A549 treated with Hydrocortisone at 1 μM for 4 hours (cell line): Measurements from ENCODE around the gene ZBED2. TPM values are rescaled to one million over a fixed set of nuclear protein-coding genes. Genes with fewer than 3 reads are reported as not detected.

Experiments
- total RNA-seq: library from RNA; stranded (reverse); fragments of 200-300 nt; extraction: Qiagen RNA extraction; gene quantifications from 5 replicates; pipeline ENCODE4 v1.2.3, GENCODE V29; 2022

The ZBED2 gene
- total RNA-seq: 0.13 to 0.22 TPM (median 0.20 TPM) in 5 replicates

GRCh38 chr3:111595232-111595631 lies at the start of gene ZBED2:
Gene ZBED2 (minus strand): TSS chr3:111595346. CDS start chr3:111594201, 1,145 bp downstream.

Other genes with a start within 250 kb of the ZBED2 start
- gene CD96, start 53.1 kb downstream of the ZBED2 start, total RNA-seq: 0.02 TPM in 1 of 5 replicates, not detected in the others
- gene PLCXD2, start 79.3 kb upstream of the ZBED2 start, total RNA-seq: 5.1 to 7.3 TPM (median 6.3 TPM) in 5 replicates